GM21367 (cell line): Measurements from ENCODE around the gene GBF1.

ENCODE experiments used
- ATAC-seq: cut with Tn5 transposase; IDR thresholded peaks from one replicate; pipeline ENCODE4 v1.9.1; 2021; ENCODE audit not compliant: unreplicated experiment

The GBF1 gene

GRCh38 chr10:102404361-102405107, 159.2 kb downstream of the GBF1 start:
- ATAC-seq, result no peak

- no peak for ATAC-seq
Measured at GRCh38 chr10:102405108-102405571, 159.8 kb downstream of the GBF1 start.

GRCh38 chr10:102405632-102406031, 160.3 kb downstream of the GBF1 start:
- no peak for ATAC-seq

GRCh38 chr10:102406815-102407214, 161.5 kb downstream of the GBF1 start:
- no peak for ATAC-seq

GRCh38 chr10:102407425-102408130, 162.2 kb downstream of the GBF1 start:
- ATAC-seq, result no peak

GRCh38 chr10:102408131-102408727, 162.9 kb downstream of the GBF1 start:
- no peak for ATAC-seq

- no peak for ATAC-seq
Measured at GRCh38 chr10:102408728-102409603, 163.6 kb downstream of the GBF1 start.

- no peak for ATAC-seq
Measured at GRCh38 chr10:102409604-102410428, 164.5 kb downstream of the GBF1 start.

- no peak for ATAC-seq
Measured at GRCh38 chr10:102410429-102411073, 165.2 kb downstream of the GBF1 start.

- ATAC-seq, result no peak
Measured at GRCh38 chr10:102411341-102412255, 166.3 kb downstream of the GBF1 start.

- no peak for ATAC-seq
Measured at GRCh38 chr10:102412293-102412692, 167.0 kb downstream of the GBF1 start.

- no peak for ATAC-seq
Measured at GRCh38 chr10:102413053-102413705, 167.8 kb downstream of the GBF1 start.

GRCh38 chr10:102413806-102414561, 168.7 kb downstream of the GBF1 start:
- ATAC-seq, result no peak

- no peak for ATAC-seq
Measured at GRCh38 chr10:102414749-102415148, 169.4 kb downstream of the GBF1 start.

GRCh38 chr10:102416283-102416682, 171.0 kb downstream of the GBF1 start:
- no peak for ATAC-seq

GRCh38 chr10:102416695-102417094, 171.4 kb downstream of the GBF1 start:
- no peak for ATAC-seq

GRCh38 chr10:102418622-102419268, 173.4 kb downstream of the GBF1 start, which contains the start of gene PSD:
TSS of gene PSD (minus strand) at chr10:102418785. CDS start at chr10:102417038, 1,747 bp downstream.
- no peak for ATAC-seq
